Adrenal gland (tissue), 12 donors: Measurements from ENCODE around the gene MMP26. TPM values are rescaled to one million over a fixed set of nuclear protein-coding genes. Genes with fewer than 3 reads are reported as not detected.

ENCODE experiments used
- DNase-seq, 7 donors: peaks; one replicate each; pipeline ENCODE4 v3.0.0-alpha.2; 2019 to 2020
- H3K27ac ChIP-seq, 5 donors: fragments of 200-600 bp; sonication (generic) in 4 of 5; 1 replicate in 3 of 5; 2 replicates in 2 of 5; pipeline versions ENCODE4 v1.5.1 to v1.8.0; 2016 to 2020; ENCODE audit warnings: mild to moderate bottlenecking in 1 of 5
- H3K27me3 ChIP-seq: fragments of 200-600 bp; 2 replicates; pipeline ENCODE4 v1.8.0; 2021
- H3K36me3 ChIP-seq, 2 donors: fragments of 200-600 bp; replicated peaks in 1 of 2; 1 replicate in 1 of 2; 2 replicates in 1 of 2; pipeline versions ENCODE4 v1.5.1 to v1.8.0; 2018 to 2022
- H3K4me1 ChIP-seq, 2 donors: fragments of 200-600 bp; replicated peaks in 1 of 2; 1 replicate in 1 of 2; 2 replicates in 1 of 2; pipeline versions ENCODE4 v1.5.1 to v1.8.0; 2018 to 2021
- H3K4me3 ChIP-seq, 4 donors: fragments of 200-600 bp; sonication (generic) in 3 of 4; one replicate each; pipeline ENCODE4 v1.5.1; 2016 to 2018
- H3K9me3 ChIP-seq, 3 donors: fragments of 200-600 bp; sonication (generic) in 1 of 3; replicated peaks in 1 of 3; 1 replicate in 2 of 3; 2 replicates in 1 of 3; pipeline versions ENCODE4 v1.5.1 to v1.8.0; 2016 to 2021
- CTCF ChIP-seq, 6 experiments: fragments of 450-650 bp in 4 of 6; fragments of 200-600 bp in 2 of 6; sonication (generic) in 1 of 6; IDR thresholded peaks; 1 replicate in 5 of 6; 2 replicates in 1 of 6; pipeline versions ENCODE4 v1.5.1 to v1.8.0; 2016 to 2021; ENCODE audit warnings: antibody characterized with exemption in 6 of 6, mild to moderate bottlenecking in 2 of 6, moderate library complexity in 1 of 6
- POLR2A ChIP-seq, 2 donors: fragments of 450-650 bp; IDR thresholded peaks; one replicate each; pipeline ENCODE4 v1.6.1; 2017; ENCODE audit warnings: antibody characterized with exemption in 2 of 2, mild to moderate bottlenecking in 2 of 2, moderate library complexity in 1 of 2
- WGBS, 4 donors: extraction: QIAGEN DNeasy Blood & Tissue Kit in 2 of 4; methylation state at CpG; one replicate each; pipeline versions ENCODE4 v1.1.5 to v1.1.7; 2013 to 2017; 5-methylcytosine and 5-hydroxymethylcytosine counted together
- intact Hi-C, 2 donors: fragments of 100-400 bp; cut with DNase I; formaldehyde crosslinking; loops; one replicate each; pipeline versions ENCODE4 v1.14.1 to v1.15.0; 2022 to 2023
- polyA plus RNA-seq, 3 donors: library from polyadenylated mRNA; stranded (reverse); fragments of 200-250 nt in 2 of 3; fragments of 350-450 nt in 1 of 3; fragmentation: Illumina TruSeq in 1 of 3; extraction: RNeasy Lipid Tissue Mini Kit (QIAGEN cat#74804) in 1 of 3; gene quantifications; one replicate each; pipeline ENCODE4 v1.2.3, GENCODE V29; 2013 to 2014
- total RNA-seq, 9 donors: library from RNA; depleted of rRNA in 4 of 9; stranded (reverse); fragments of >200 nt in 4 of 9; fragments of 120-200 nt in 1 of 9; fragmentation: NEBNext Ultra II Directional in 1 of 9; extraction: Animal tissue kit (Norgen Biotek cat#: 25700) in 1 of 9; gene quantifications; one replicate each; pipeline versions ENCODE4 v1.1.0 to v1.2.4, GENCODE V29; 2013 to 2023
- donor health status: healthy with polysubstance abuse.
- donor health status: Bipolar disorder and iron deficiency.
- donor health status: DM: yes; HTN: yes; CAD: no.
- donor health status: DM: no; HTN: no; CAD: no.
- donor health status: DM: no; HTN: no; CAD: no.
- donor health status: DM: yes; HTN: yes; CAD: no.

The MMP26 gene
- total and polyA plus RNA-seq, 12 donors, result not detected

- no peaks in the 10 kb centered on the region for H3K36me3 ChIP-seq
- H3K4me3 ChIP-seq, result no peak overlapping the region
- peaks cover 2% of the 10 kb centered on the region for H3K27me3 ChIP-seq
- DNase-seq, result no peak
- intact Hi-C loops, result no loop called here
- 15 to 23% (median 21%) methylated on average over 3 of the region's 3 CpGs for WGBS, 4 donors
- H3K27ac ChIP-seq, result no peak overlapping the region
- TF ChIP-seq POLR2A (IDR thresholded peaks at IDR 0.05) (no peak), CTCF (IDR thresholded peaks at IDR 0.05) (no peak)
- no peaks in the 10 kb centered on the region for H3K4me1 ChIP-seq
- H3K9me3 ChIP-seq, result no peaks in the 10 kb centered on the region
Observed at GRCh38 chr11:4664786-4665185, 39.8 kb upstream of the MMP26 start.

GRCh38 chr11:4665424-4665823 lies 39.2 kb upstream of the MMP26 start:
- intact Hi-C loops, result no loop called here
- WGBS, 4 donors, result 64 to 70% (median 67%) methylated on average over 2 of the region's 2 CpGs
- H3K27ac ChIP-seq, result no peak overlapping the region

GRCh38 chr11:4671741-4672140 lies 32.8 kb upstream of the MMP26 start:
- 63 to 75% (median 71%) methylated on average over 2 of the region's 2 CpGs for WGBS, 4 donors
- H3K9me3 ChIP-seq, result no peaks in the 10 kb centered on the region
- H3K4me1 ChIP-seq, result no peaks in the 10 kb centered on the region
- H3K36me3 ChIP-seq, result no peaks in the 10 kb centered on the region
- H3K27me3 ChIP-seq, result no peaks in the 10 kb centered on the region
- TF ChIP-seq CTCF (IDR thresholded peaks at IDR 0.05) (no peak), POLR2A (IDR thresholded peaks at IDR 0.05) (no peak)
- DNase-seq, result no peak
- intact Hi-C loops, result no loop called here
- no peak overlapping the region for H3K4me3 ChIP-seq
- H3K27ac ChIP-seq, result no peak overlapping the region

More at GRCh38 chr11:4665424-4665823, 39.2 kb upstream of the MMP26 start:
- TF ChIP-seq POLR2A (IDR thresholded peaks at IDR 0.05) (no peak), CTCF (IDR thresholded peaks at IDR 0.05) (no peak)
- H3K9me3 ChIP-seq, result no peaks in the 10 kb centered on the region
- H3K36me3 ChIP-seq, result no peaks in the 10 kb centered on the region
- peaks cover 2% of the 10 kb centered on the region for H3K27me3 ChIP-seq
- DNase-seq, result no peak
- no peak overlapping the region for H3K4me3 ChIP-seq
- H3K4me1 ChIP-seq, result no peaks in the 10 kb centered on the region

- intact Hi-C loops, result no loop called here
- no peaks in the 10 kb centered on the region for H3K9me3 ChIP-seq
- H3K4me3 ChIP-seq, result no peak overlapping the region
- 48 to 58% (median 54%) methylated on average over 3 of the region's 3 CpGs for WGBS, 4 donors
- H3K27ac ChIP-seq, result no peak overlapping the region
- TF ChIP-seq POLR2A (IDR thresholded peaks at IDR 0.05) (no peak), CTCF (IDR thresholded peaks at IDR 0.05) (no peak)
- no peaks in the 10 kb centered on the region for H3K36me3 ChIP-seq
- no peaks in the 10 kb centered on the region for H3K27me3 ChIP-seq
- no peak for DNase-seq
- H3K4me1 ChIP-seq, result no peaks in the 10 kb centered on the region
Observed at GRCh38 chr11:4672470-4672869, 32.1 kb upstream of the MMP26 start.
